D721Med (cell line): ENCODE results near the gene TPRN.

Experiments used
- DNase-seq: peaks from one replicate; pipeline ENCODE4 v3.0.0; 2011; ENCODE audit warnings: low spot score; ENCODE audit not compliant: insufficient read length
- FAIRE-seq: peaks from 2 replicates; lab custom pipeline; 2011; peaks lifted over from hg19 to GRCh38; lab: Jason Lieb, UNC
- TF ChIP-seq, protein P1 (sequence below): IDR thresholded peaks from 2 replicates; pipeline ENCODE4 v1.5.1; 2012; ENCODE audit warnings: mild to moderate bottlenecking, control low read depth; ENCODE audit not compliant: insufficient read depth; ENCODE audit errors: missing control alignments

The TPRN gene

DNA sequence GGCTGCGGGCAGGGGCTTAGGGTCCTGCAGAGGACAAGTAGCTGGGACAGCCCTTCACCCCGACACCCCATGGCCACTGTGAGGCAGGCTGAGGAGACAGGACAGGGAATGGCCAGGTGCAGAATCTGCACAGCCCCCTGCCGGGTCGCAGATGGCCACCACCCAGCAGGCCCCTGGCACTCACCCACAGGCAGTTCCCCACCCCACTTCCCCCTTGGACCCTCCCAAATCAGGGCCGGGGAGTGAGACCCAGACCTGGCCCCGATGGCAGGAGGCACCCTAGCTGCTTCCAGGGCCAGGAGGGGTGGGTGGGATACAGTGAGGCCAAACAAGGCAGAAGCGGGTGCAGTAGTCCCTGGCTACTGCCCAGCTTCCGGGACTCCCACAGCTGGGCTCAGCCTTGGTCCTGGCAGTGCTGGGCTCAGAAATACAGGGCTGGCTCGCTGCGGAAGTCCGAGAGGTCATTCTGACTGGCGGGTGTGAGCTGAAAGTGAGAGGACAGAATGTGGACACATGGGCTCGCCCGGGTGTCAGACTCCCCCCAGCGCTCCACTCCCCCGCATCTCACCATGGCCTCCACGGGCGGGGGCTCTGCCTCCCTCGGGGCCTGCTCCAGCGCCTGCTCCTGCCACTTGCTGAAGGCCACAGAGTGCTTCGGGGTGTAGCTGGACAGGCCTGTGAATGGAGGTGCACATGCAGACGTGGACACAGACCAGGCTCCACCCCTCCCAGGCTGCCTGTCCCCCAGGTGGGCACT, 8.7 kb downstream of the TPRN start:
- FAIRE-seq, result no peak
- TF ChIP-seq, protein P1, sequence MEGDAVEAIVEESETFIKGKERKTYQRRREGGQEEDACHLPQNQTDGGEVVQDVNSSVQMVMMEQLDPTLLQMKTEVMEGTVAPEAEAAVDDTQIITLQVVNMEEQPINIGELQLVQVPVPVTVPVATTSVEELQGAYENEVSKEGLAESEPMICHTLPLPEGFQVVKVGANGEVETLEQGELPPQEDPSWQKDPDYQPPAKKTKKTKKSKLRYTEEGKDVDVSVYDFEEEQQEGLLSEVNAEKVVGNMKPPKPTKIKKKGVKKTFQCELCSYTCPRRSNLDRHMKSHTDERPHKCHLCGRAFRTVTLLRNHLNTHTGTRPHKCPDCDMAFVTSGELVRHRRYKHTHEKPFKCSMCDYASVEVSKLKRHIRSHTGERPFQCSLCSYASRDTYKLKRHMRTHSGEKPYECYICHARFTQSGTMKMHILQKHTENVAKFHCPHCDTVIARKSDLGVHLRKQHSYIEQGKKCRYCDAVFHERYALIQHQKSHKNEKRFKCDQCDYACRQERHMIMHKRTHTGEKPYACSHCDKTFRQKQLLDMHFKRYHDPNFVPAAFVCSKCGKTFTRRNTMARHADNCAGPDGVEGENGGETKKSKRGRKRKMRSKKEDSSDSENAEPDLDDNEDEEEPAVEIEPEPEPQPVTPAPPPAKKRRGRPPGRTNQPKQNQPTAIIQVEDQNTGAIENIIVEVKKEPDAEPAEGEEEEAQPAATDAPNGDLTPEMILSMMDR, result no peak
- no peak for DNase-seq

DNA sequence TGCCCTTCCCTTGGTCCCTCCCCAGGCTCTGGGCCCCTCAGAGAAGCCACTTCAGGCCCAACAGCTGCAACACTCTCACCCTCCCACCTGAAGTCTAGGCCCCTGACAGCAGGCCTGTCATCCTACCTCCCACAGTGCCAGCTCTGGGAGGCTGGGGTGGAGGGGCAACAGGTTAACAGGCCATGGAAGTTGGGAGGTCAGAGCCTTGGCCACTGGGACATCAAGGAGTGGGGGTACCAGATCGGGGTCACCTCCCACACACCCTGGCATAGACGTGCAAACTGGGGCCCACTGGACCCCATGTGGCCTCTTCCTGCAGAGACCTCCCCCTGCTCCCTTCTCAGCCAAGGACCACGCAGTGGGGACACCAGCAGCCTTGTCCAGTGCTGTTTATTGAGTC, 9.3 kb downstream of the TPRN start:
- DNase-seq, result no peak
- FAIRE-seq, result no peak
- TF ChIP-seq, protein P1, result no peak

DNA sequence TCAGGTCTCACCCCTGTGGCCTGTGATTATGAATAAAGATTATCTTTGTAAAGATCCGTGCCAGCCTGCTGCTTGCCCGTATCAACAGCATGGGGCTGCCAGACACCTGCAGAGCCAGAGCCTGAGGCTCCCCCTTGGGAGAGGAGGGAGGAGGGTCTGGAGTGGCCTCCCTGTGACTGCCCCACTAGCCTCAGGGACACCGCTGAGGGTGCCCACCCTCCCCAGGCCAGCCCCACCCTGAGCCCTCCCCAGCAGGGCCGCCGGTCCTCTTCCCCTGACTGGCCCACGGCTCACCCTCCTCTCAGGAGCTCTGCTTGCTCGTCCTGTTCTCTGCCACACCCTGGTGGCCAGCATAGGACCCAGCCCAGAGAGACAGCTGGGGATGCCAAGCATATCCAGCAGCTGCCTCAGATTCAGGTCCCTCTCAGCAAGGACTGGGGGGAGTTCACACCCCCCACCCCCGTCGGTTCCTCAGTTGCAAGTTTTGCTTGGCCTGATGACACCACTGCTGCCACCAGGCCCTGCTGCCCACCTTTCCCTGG, 10.2 kb downstream of the TPRN start:
- TF ChIP-seq, protein P1, result no peak
- FAIRE-seq (no peak), DNase-seq (no peak)

DNA sequence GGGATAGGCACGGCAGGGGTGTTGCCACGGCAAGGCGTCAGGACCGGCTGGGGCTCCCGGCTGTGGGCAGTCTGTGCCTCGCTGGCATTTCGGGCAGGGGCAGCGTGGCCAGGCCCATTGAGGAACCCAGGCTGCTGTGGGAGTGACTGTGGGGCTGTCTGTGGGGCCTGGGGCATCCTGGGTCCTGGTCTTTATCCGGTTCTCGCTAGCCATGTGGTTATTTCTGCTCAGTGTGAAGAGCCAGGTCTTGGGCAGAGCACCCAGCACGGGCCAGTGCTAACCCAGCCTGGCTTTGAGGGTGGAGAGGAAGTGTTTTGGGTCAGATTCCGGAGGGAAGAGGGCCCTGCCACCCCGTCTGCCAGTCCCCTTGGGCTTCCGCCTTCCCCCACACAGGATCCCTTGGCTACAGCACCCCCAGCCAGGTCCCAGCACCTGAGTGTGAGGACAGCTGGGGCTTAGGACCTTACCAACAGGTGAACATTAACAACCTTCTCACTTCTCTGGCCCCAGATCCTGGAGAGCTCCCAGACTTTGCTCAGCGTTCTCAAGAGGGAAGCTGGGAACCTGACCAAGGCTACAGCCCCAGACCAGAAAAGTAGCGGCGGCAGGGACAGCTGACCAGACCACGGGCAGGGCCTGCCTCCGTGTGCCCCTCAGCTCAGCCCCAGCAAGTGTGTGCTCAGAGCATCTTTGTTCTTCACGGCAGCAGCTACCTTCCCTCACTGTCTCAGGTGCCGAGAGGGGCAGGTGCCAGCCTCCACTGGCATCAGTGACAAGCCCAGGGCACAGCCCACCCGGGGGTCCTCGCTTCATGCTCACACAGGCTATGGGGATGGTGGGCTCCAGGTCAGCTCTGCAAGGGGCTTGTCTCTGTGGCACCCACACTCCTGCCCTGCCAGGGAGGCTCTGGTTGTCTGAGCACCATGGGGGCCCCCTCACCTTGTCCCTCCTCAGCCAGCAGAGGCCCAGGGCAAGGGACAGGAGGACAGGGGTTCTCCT, 10.9 kb downstream of the TPRN start:
- TF ChIP-seq, protein P1, result no peak
- no peak for DNase-seq

DNA sequence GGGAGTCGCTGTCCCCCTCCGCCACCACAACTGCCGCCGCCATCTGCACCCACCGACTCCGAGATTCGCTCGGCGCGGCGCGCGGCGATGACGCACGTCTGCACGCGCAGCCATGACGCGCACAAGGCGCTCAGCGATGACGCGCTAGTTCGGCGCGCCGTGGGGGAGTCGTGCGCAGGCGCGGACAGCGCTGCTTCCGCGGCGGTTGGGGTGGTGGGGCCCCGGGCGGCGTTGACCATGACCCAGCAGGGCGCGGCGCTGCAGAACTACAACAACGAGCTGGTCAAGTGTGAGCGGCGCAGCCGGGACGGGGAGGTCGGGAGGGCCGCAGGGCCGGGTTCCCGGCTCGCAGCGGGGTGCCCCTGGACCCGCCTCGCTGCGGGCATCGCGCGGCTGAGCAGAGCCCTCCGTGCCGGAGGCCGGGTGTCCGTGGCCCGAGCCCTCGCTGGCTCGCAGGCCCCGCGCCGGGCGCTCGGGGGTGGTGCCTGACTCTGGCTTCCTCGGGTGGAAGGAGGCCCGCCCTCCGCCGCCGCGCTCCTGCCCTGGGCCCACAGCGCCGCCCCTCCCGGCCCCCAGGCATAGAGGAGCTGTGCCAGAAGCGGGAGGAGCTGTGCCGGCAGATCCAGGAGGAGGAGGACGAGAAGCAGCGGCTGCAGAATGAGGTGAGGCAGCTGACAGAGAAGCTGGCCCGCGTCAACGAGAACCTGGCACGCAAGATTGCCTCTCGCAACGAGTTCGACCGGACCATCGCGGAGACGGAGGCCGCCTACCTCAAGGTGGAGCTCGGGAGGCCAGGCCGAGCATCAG, 11.8 kb downstream of the TPRN start, which contains the start of the genes ANAPC2 and SSNA1:
Gene ANAPC2, minus strand, starts transcription at position 71 of the 807 bp plus-strand sequence. Its CDS starts 28 bp downstream, at position 43.
Gene SSNA1, plus strand, starts transcription at position 187 of the 807 bp plus-strand sequence. Its CDS starts 51 bp downstream, at position 238.
- FAIRE-seq (no peak), DNase-seq (no peak)
- TF ChIP-seq, protein P1, result peak; percentile 26

More for the DNA sequence above, 10.9 kb downstream of the TPRN start:
- no peak for FAIRE-seq

DNA sequence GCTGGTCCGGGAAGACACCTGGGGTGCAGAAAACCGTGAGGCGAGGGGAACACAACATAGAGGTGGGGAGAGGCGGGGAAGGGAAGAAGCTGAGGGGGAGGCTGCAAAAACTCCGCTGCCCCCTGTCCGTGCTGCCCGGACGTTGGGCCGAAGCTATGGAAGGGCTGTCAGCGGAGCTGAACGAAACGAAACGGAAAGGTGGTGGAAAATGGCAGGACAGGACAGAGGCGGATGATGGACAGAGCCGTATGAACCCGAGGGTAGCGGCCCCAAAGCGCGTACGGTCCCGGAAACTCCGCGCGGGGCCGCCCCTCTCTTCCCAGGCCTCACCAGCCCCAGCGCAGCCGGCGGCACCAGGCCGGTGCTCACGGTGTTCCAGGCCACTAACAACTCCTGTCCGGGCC, 12.5 kb downstream of the TPRN start:
- TF ChIP-seq, protein P1, result no peak
- FAIRE-seq (no peak), DNase-seq (no peak)
